ENCODE results near the gene TPP2. TPM values are rescaled to one million over a fixed set of nuclear protein-coding genes. Genes with fewer than 3 reads are reported as not detected.

Gene TPP2
- polyA plus RNA-seq, 3 donors = 13.1 to 18.9 (median 16.1) TPM

GRCh38 chr13:102642475-102642874 lies 45.7 kb downstream of the TPP2 start:
- WGBS, 3 donors = 29 to 84% (median 67%) methylated on average over 6 of the region's 6 CpGs

GRCh38 chr13:102643656-102644055 lies 46.9 kb downstream of the TPP2 start:
- no peak overlapping the region for H3K27ac ChIP-seq (ENCODE audit: low read depth, low read length)
- WGBS, 3 donors = 86 to 97% (median 90%) methylated on average over 1 of the region's 1 CpG

More at GRCh38 chr13:102642475-102642874, 45.7 kb downstream of the TPP2 start:
- no peak overlapping the region for H3K27ac ChIP-seq (ENCODE audit: low read depth, low read length)

GRCh38 chr13:102645701-102646100 lies 48.9 kb downstream of the TPP2 start:
- 86 to 97% (median 86%) methylated on average over 1 of the region's 1 CpG for WGBS, 3 donors
- H3K27ac ChIP-seq (ENCODE audit: low read depth, low read length) = no peak overlapping the region

GRCh38 chr13:102648046-102648445 lies 51.3 kb downstream of the TPP2 start:
- 78 to 91% (median 85%) methylated on average over 3 of the region's 3 CpGs for WGBS, 3 donors

GRCh38 chr13:102650444-102650843 lies 53.7 kb downstream of the TPP2 start:
- no peak overlapping the region for H3K27ac ChIP-seq (ENCODE audit: low read depth, low read length)
- WGBS, 3 donors = 94 to 96% (median 95%) methylated on average over 3 of the region's 3 CpGs

More at GRCh38 chr13:102648046-102648445, 51.3 kb downstream of the TPP2 start:
- H3K27ac ChIP-seq (ENCODE audit: low read depth, low read length) = no peak overlapping the region

GRCh38 chr13:102651392-102651791 lies 54.6 kb downstream of the TPP2 start:
- no peak overlapping the region for H3K27ac ChIP-seq (ENCODE audit: low read depth, low read length)

- WGBS, 3 donors = 91 to 95% (median 93%) methylated on average over 5 of the region's 5 CpGs
- no peak overlapping the region for H3K27ac ChIP-seq (ENCODE audit: low read depth, low read length)
These were observed 55.1 kb downstream of the TPP2 start for GRCh38 chr13:102651892-102652291.

- H3K27ac ChIP-seq (ENCODE audit: low read depth, low read length) = no peak overlapping the region
- 46 to 68% (median 65%) methylated on average over 2 of the region's 2 CpGs for WGBS, 3 donors
These were observed 58.0 kb downstream of the TPP2 start for GRCh38 chr13:102654756-102655155.

- WGBS, 3 donors = 76 to 82% (median 81%) methylated on average over 6 of the region's 6 CpGs
- no peak overlapping the region for H3K27ac ChIP-seq (ENCODE audit: low read depth, low read length)
These were observed 60.8 kb downstream of the TPP2 start for GRCh38 chr13:102657630-102658029.

- WGBS, 3 donors = 84 to 95% (median 89%) methylated on average over 3 of the region's 3 CpGs
- H3K27ac ChIP-seq (ENCODE audit: low read depth, low read length) = no peak overlapping the region
These were observed 61.9 kb downstream of the TPP2 start for GRCh38 chr13:102658660-102659059.

GRCh38 chr13:102659168-102659713 lies 62.5 kb downstream of the TPP2 start:
- H3K27ac ChIP-seq (ENCODE audit: low read depth, low read length) = no peak overlapping the region

GRCh38 chr13:102667023-102667422 lies 70.2 kb downstream of the TPP2 start:
- no peak overlapping the region for H3K27ac ChIP-seq (ENCODE audit: low read depth, low read length)

GRCh38 chr13:102667911-102668310 lies 71.1 kb downstream of the TPP2 start:
- H3K27ac ChIP-seq (ENCODE audit: low read depth, low read length) = no peak overlapping the region
- WGBS, 3 donors = 93 to 99% (median 94%) methylated on average over 4 of the region's 4 CpGs

- WGBS, 3 donors = 59 to 67% (median 67%) methylated on average over 5 of the region's 5 CpGs
- no peak overlapping the region for H3K27ac ChIP-seq (ENCODE audit: low read depth, low read length)
These were observed 73.3 kb downstream of the TPP2 start for GRCh38 chr13:102670130-102670529.

- WGBS, 3 donors = 78 to 88% (median 85%) methylated on average over 3 of the region's 3 CpGs
- no peak overlapping the region for H3K27ac ChIP-seq (ENCODE audit: low read depth, low read length)
These were observed 78.3 kb downstream of the TPP2 start for GRCh38 chr13:102675115-102675514.

GRCh38 chr13:102677122-102677521 lies 80.3 kb downstream of the TPP2 start:
- WGBS, 3 donors = 87 to 93% (median 91%) methylated on average over 4 of the region's 4 CpGs
- H3K27ac ChIP-seq (ENCODE audit: low read depth, low read length) = no peak overlapping the region

GRCh38 chr13:102678339-102679107 lies 81.7 kb downstream of the TPP2 start:
- WGBS, 3 donors = 87 to 94% (median 88%) methylated on average over 5 of the region's 5 CpGs
- H3K27ac ChIP-seq (ENCODE audit: low read depth, low read length) = no peak overlapping the region

- WGBS, 3 donors = 63 to 77% (median 76%) methylated on average over 3 of the region's 3 CpGs
- H3K27ac ChIP-seq (ENCODE audit: low read depth, low read length) = no peak overlapping the region
These were observed 82.8 kb downstream of the TPP2 start for GRCh38 chr13:102679449-102680132.

- no peak overlapping the region for H3K27ac ChIP-seq (ENCODE audit: low read depth, low read length)
- 63 to 84% (median 72%) methylated on average over 4 of the region's 4 CpGs for WGBS, 3 donors
These were observed 83.4 kb downstream of the TPP2 start for GRCh38 chr13:102680133-102680717.
